Amniotic epithelial cell (primary cell): ENCODE results near the gene QSOX2.
A peak's percentile ranks its signal among the peaks of the same experiment; 100 is the strongest.
"Not testable (repeated sequence)": the region's sequence is repeated elsewhere in the genome, so short reads cannot be mapped to it uniquely, and the experiment has no call there.

Experiments
- DNase-seq: peaks from one replicate; pipeline ENCODE4 v3.0.0-alpha.2; 2010; ENCODE audit warnings: low read depth

QSOX2 gene

GRCh38 chr9:136236471-136237410, 8.9 kb downstream of the QSOX2 start:
- not testable (repeated sequence) for DNase-seq

- DNase-seq: no peak
These were observed 9.7 kb downstream of the QSOX2 start for GRCh38 chr9:136235709-136236455.

- no peak for DNase-seq
These were observed 10.4 kb downstream of the QSOX2 start for GRCh38 chr9:136235171-136235570.

- DNase-seq: no peak
These were observed 11.0 kb downstream of the QSOX2 start for GRCh38 chr9:136234597-136234996.

- no peak for DNase-seq
These were observed 11.7 kb downstream of the QSOX2 start for GRCh38 chr9:136233868-136234267.

GRCh38 chr9:136233411-136233810, 12.2 kb downstream of the QSOX2 start:
- no peak for DNase-seq

GRCh38 chr9:136232969-136233368, 12.6 kb downstream of the QSOX2 start:
- DNase-seq: no peak

- DNase-seq: no peak
These were observed 13.9 kb downstream of the QSOX2 start for GRCh38 chr9:136231478-136232297.

- no peak for DNase-seq
These were observed 14.8 kb downstream of the QSOX2 start for GRCh38 chr9:136230773-136231172.

GRCh38 chr9:136230365-136230764, 15.2 kb downstream of the QSOX2 start:
- no peak for DNase-seq

GRCh38 chr9:136229096-136230065, 16.2 kb downstream of the QSOX2 start:
- DNase-seq: no peak

GRCh38 chr9:136228107-136228875, 17.3 kb downstream of the QSOX2 start:
- peak; percentile 23 for DNase-seq

- no peak for DNase-seq
These were observed 18.8 kb downstream of the QSOX2 start for GRCh38 chr9:136226680-136227407.

GRCh38 chr9:136225748-136226679, 19.6 kb downstream of the QSOX2 start:
- peak; percentile 29 for DNase-seq

- no peak for DNase-seq
These were observed 20.3 kb downstream of the QSOX2 start for GRCh38 chr9:136225366-136225747.

- DNase-seq: no peak
These were observed 21.6 kb downstream of the QSOX2 start for GRCh38 chr9:136223871-136224640.

GRCh38 chr9:136222906-136223285, 22.7 kb downstream of the QSOX2 start:
- DNase-seq: no peak
